ENCODE measurements around the gene PPHLN1. TPM values are rescaled to one million over a fixed set of nuclear protein-coding genes. Genes with fewer than 3 reads are reported as not detected.

Gene PPHLN1
- total and polyA plus RNA-seq, 4 donors, result 27.8 to 52.8 (median 39.0) TPM

DNA sequence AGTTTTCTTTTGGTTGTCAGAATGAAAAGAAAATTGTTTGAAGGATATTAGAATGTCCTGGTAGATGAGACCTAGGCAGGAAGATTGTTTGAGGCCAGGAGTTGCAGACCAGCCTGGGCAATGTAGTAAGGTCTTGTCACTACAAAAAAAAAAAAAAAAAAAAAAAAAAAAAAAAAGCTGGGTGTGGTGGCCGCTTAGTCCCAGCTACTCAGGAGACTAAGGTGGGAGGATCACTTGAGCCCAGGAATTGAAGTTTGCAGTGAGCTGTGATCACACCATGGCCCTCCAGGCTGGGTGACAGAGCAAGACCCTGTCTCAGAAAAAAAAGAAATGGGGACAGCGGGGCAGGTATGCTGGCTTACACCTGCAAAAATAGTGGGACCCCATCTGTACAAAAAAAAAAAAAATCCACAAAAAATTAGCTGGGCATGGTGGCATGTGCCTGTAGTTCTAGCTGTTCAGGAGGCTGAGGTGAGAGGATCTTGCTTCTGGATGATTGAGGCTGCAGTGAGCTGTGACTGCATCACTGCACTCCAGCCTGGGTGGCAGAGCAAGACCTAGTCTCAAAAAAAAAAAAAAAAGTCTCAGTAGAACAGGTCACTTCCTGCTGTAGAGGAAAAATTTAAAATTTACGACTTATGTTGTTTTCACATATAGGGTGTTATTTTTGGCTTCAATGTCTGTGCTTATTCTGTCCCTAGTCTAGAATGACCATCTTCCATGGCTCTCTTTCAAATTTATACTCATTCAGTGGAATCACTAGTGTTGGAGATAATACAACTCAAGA, 70.7 kb downstream of the PPHLN1 start:
- H3K4me1 ChIP-seq (ENCODE audit: control insufficient read depth in 1 of 2, insufficient read depth in 2 of 2, low read length in 2 of 2), result no peaks in the 10 kb centered on the region
- DNase-seq (no peak), ATAC-seq (ENCODE audit: low FRiP score) (no peak)
- H3K4me3 ChIP-seq (ENCODE audit: low read length in 2 of 2), result no peak overlapping the region
- WGBS, 2 donors, result 89 to 90% methylated on average over 3 of the region's 3 CpGs
- intact Hi-C loops (cut with DNase I), result no loop called here
- no peaks in the 10 kb centered on the region for H3K27me3 ChIP-seq (ENCODE audit: control insufficient read depth in 1 of 2, insufficient read depth in 2 of 2, low read length in 1 of 2)
- H3K36me3 ChIP-seq (ENCODE audit: control insufficient read depth in 1 of 2, insufficient read depth in 2 of 2, low read length in 1 of 2), result peaks cover 2% of the 10 kb centered on the region in 2 donors
- no peak overlapping the region for H3K27ac ChIP-seq (ENCODE audit: low read depth in 1 of 2, low read length in 2 of 2)
- H3K9me3 ChIP-seq (ENCODE audit: control insufficient read depth, low read length), result no peaks in the 10 kb centered on the region

DNA sequence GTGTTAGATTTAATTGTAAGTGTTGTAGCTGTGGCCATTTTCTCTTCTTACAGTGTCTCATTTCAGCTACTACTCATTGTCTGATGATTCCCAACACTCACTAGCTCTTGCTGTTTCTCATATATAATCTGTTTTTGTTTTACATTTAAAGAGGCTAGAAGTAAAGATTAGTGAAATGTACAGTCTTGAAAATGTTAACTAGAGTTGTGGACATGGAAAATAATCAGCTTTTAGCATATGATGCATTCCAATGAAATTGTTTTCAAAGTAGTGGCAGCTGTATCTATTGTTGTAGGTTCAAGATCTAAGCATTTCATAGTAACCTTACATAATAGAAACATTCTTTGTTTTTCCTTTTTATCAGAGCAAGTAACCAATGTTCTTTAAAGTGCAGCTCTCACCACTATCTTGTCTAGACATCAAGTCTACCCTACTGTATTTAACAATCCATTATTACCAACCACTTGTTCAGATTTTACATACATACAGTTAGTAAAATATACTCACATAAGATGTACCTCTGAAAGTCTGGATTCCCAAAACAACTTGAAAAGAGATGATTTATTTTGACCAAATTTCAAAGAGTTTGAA, 76.9 kb downstream of the PPHLN1 start:
- H3K27me3 ChIP-seq (ENCODE audit: control insufficient read depth in 1 of 2, insufficient read depth in 2 of 2, low read length in 1 of 2), result no peaks in the 10 kb centered on the region
- no peaks in the 10 kb centered on the region for H3K9me3 ChIP-seq (ENCODE audit: control insufficient read depth, low read length)
- H3K4me1 ChIP-seq (ENCODE audit: control insufficient read depth in 1 of 2, insufficient read depth in 2 of 2, low read length in 2 of 2), result no peaks in the 10 kb centered on the region
- no peak overlapping the region for H3K27ac ChIP-seq (ENCODE audit: low read depth in 1 of 2, low read length in 2 of 2)
- H3K36me3 ChIP-seq (ENCODE audit: control insufficient read depth in 1 of 2, insufficient read depth in 2 of 2, low read length in 1 of 2), result peaks cover 0 to 2% of the 10 kb centered on the region in 2 donors
- ATAC-seq (ENCODE audit: low FRiP score) (no peak), DNase-seq (no peak)
- intact Hi-C loops (cut with DNase I), result no loop called here
- no peak overlapping the region for H3K4me3 ChIP-seq (ENCODE audit: low read length in 2 of 2)

DNA sequence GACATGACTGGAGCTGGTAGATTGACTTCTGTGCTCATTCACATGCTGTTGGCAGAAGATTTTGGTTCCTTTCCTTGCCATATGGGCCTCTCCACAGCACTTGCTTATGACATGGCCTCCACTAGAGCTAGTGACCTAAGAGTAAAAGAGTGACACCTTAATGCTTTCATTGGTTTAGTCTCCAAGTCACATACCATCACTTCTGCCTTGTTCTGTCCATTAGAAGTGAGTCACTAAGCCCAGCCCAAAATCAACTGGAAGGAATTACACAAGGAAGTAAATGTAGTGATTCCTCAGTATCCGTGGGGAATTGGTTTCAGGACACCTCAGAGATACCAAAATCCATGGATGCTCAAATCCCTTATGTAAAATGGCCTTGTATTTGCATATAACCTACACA, 81.3 kb downstream of the PPHLN1 start:
- Histone ChIP-seq H3K36me3 (ENCODE audit: control insufficient read depth in 1 of 2, insufficient read depth in 2 of 2, low read length in 1 of 2) (no peaks in the 10 kb centered on the region), H3K4me1 (ENCODE audit: control insufficient read depth in 1 of 2, insufficient read depth in 2 of 2, low read length in 2 of 2) (no peaks in the 10 kb centered on the region), H3K27me3 (ENCODE audit: control insufficient read depth in 1 of 2, insufficient read depth in 2 of 2, low read length in 1 of 2) (no peaks in the 10 kb centered on the region), H3K27ac (ENCODE audit: low read depth in 1 of 2, low read length in 2 of 2) (no peak overlapping the region), H3K4me3 (ENCODE audit: low read length in 2 of 2) (no peak overlapping the region), H3K9me3 (ENCODE audit: control insufficient read depth, low read length) (no peaks in the 10 kb centered on the region)
- intact Hi-C loops (cut with DNase I), result no loop called here
- WGBS, 2 donors, result 96 to 97% methylated on average over 1 of the region's 1 CpG
- ATAC-seq (ENCODE audit: low FRiP score), result no peak
- DNase-seq, result no peak

DNA sequence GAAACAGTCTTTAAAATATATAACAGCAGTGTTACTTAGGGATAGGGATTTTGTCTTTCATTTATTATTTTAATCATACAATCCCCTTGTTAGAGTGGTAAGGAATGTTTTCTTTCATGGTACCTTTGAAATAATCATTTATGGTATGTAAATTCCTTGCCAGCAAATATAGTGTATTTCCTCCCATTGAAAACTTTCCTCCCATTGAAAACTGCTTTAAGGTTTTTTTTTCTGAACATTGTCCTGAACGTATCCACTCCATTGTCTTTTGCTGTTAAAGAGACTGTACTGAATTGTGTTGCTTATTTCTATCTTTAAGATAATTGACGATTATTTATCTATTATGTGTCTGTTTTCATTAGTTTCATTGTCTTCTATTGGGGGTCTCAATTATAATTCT, 83.5 kb downstream of the PPHLN1 start:
- 77% methylated on average over 2 of the region's 2 CpGs for WGBS, 2 donors
- DNase-seq (no peak), ATAC-seq (ENCODE audit: low FRiP score) (no peak)
- intact Hi-C loops (cut with DNase I), result no loop called here
- H3K4me1 ChIP-seq (ENCODE audit: control insufficient read depth in 1 of 2, insufficient read depth in 2 of 2, low read length in 2 of 2), result no peaks in the 10 kb centered on the region
- no peaks in the 10 kb centered on the region for H3K36me3 ChIP-seq (ENCODE audit: control insufficient read depth in 1 of 2, insufficient read depth in 2 of 2, low read length in 1 of 2)
- H3K9me3 ChIP-seq (ENCODE audit: control insufficient read depth, low read length), result no peaks in the 10 kb centered on the region
- H3K4me3 ChIP-seq (ENCODE audit: low read length in 2 of 2), result no peak overlapping the region
- H3K27ac ChIP-seq (ENCODE audit: low read depth in 1 of 2, low read length in 2 of 2), result no peak overlapping the region
- H3K27me3 ChIP-seq (ENCODE audit: control insufficient read depth in 1 of 2, insufficient read depth in 2 of 2, low read length in 1 of 2), result no peaks in the 10 kb centered on the region

DNA sequence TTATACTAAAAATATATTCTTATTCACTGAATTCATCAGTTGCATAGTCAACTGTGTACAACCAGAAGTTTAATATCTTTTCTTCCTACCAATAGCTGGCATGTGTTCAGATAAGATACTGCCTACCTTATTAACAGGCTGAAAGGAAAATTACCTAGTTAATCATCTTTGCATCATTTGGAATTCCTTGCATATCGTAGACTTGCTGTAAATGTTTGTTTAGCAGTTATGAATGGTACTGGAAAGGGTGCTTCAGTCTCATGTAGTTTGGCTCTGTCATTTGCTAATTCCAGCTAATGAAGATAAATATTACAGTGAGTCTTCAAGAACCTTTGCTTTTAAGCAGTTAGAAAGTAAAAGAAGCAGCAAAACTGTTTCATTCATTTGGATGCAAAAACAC, 84.4 kb downstream of the PPHLN1 start:
- H3K27me3 ChIP-seq (ENCODE audit: control insufficient read depth in 1 of 2, insufficient read depth in 2 of 2, low read length in 1 of 2), result no peaks in the 10 kb centered on the region
- DNase-seq (no peak), ATAC-seq (ENCODE audit: low FRiP score) (no peak)
- 43 to 50% methylated on average over 1 of the region's 1 CpG for WGBS, 2 donors
- H3K4me1 ChIP-seq (ENCODE audit: control insufficient read depth in 1 of 2, insufficient read depth in 2 of 2, low read length in 2 of 2), result no peaks in the 10 kb centered on the region
- H3K36me3 ChIP-seq (ENCODE audit: control insufficient read depth in 1 of 2, insufficient read depth in 2 of 2, low read length in 1 of 2), result no peaks in the 10 kb centered on the region
- H3K4me3 ChIP-seq (ENCODE audit: low read length in 2 of 2), result no peak overlapping the region
- intact Hi-C loops (cut with DNase I), result no loop called here
- no peak overlapping the region for H3K27ac ChIP-seq (ENCODE audit: low read depth in 1 of 2, low read length in 2 of 2)
- no peaks in the 10 kb centered on the region for H3K9me3 ChIP-seq (ENCODE audit: control insufficient read depth, low read length)

DNA sequence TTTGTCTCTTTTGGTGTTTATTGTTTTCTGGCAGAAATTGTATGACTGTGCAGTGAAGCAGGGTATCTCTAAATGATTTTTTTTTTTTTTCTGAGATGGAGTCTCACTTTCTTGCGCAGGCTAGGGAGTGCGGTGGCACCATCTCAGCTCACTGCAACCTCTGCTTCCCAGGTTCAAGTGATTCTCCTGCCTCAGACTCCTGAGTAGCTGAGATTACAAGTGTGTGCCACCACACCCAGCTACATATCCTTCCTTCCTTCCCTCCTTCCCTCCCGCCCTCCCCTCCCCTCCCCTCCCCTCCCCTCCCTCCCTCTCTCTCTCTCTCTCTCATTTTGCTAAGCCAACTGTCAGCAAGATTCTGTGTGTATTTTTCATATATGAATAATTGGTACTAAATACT, 94.4 kb downstream of the PPHLN1 start:
- DNase-seq, result no peak
- Histone ChIP-seq H3K36me3 (ENCODE audit: control insufficient read depth in 1 of 2, insufficient read depth in 2 of 2, low read length in 1 of 2) (no peaks in the 10 kb centered on the region), H3K27me3 (ENCODE audit: control insufficient read depth in 1 of 2, insufficient read depth in 2 of 2, low read length in 1 of 2) (no peaks in the 10 kb centered on the region), H3K4me3 (ENCODE audit: low read length in 2 of 2) (no peak overlapping the region), H3K9me3 (ENCODE audit: control insufficient read depth, low read length) (no peaks in the 10 kb centered on the region), H3K27ac (ENCODE audit: low read depth in 1 of 2, low read length in 2 of 2) (no peak overlapping the region), H3K4me1 (ENCODE audit: control insufficient read depth in 1 of 2, insufficient read depth in 2 of 2, low read length in 2 of 2) (peaks cover 0 to 7% of the 10 kb centered on the region in 2 donors)
- intact Hi-C loops (cut with DNase I), result no loop called here
- ATAC-seq (ENCODE audit: low FRiP score), result no peak
- WGBS, 2 donors, result 92 to 100% methylated on average over 2 to 3 of the region's 3 CpGs

DNA sequence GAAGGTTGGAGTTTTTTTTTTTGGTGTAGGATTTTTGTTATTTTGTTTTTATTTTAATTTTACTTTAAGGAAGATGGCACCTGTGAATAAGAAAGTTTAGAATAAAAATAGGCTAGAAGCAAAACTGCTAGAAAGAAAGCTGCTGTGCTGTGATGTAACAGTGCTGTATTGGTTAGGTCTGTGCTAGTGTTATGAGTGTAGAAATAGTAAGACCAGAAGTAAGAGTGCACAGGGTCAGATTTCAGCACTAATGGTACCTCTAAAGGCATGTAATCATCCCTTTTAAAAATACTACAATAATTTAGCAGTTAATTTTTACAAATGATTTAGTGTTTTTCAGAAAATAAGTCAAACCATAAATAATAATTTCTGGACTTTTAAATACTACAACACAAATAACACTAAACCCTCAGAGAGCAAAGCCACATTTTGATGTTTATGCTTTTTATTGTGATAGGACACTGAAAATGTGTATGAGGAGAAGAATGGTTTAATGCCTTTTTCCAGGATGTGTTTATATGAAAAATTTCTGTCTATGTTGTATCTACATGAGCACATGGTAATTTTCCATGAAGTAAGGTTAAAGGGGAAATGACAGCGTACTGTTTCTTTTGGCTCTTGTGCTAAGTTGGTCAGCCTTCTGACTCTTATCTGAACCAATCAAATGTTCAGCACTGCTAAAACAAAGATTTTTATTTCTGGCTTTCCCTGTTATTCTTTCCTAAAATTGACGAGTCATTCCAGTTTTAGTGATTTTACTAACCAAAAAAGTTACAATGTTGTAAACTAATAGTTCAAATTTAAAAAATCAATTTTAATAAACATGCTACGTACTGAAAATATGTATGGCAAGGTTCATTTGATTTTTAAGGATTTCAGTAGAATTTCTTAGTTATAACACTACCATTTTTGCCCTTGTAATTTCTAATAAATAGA, 96.1 kb downstream of the PPHLN1 start:
- H3K27ac ChIP-seq (ENCODE audit: low read depth in 1 of 2, low read length in 2 of 2), result peak overlapping the region in 1 of 2 donors; percentile 76
- no peaks in the 10 kb centered on the region for H3K9me3 ChIP-seq (ENCODE audit: control insufficient read depth, low read length)
- no peak for DNase-seq
- peaks cover 2 to 7% of the 10 kb centered on the region in 2 donors for H3K4me1 ChIP-seq (ENCODE audit: control insufficient read depth in 1 of 2, insufficient read depth in 2 of 2, low read length in 2 of 2)
- H3K27me3 ChIP-seq (ENCODE audit: control insufficient read depth in 1 of 2, insufficient read depth in 2 of 2, low read length in 1 of 2), result no peaks in the 10 kb centered on the region
- WGBS, 2 donors, result 1 to 9% methylated on average over 3 of the region's 3 CpGs
- no peaks in the 10 kb centered on the region for H3K36me3 ChIP-seq (ENCODE audit: control insufficient read depth in 1 of 2, insufficient read depth in 2 of 2, low read length in 1 of 2)
- no peak overlapping the region for H3K4me3 ChIP-seq (ENCODE audit: low read length in 2 of 2)
- peak; percentile 88 for ATAC-seq (ENCODE audit: low FRiP score)
- intact Hi-C loops (cut with DNase I), result no loop called here

DNA sequence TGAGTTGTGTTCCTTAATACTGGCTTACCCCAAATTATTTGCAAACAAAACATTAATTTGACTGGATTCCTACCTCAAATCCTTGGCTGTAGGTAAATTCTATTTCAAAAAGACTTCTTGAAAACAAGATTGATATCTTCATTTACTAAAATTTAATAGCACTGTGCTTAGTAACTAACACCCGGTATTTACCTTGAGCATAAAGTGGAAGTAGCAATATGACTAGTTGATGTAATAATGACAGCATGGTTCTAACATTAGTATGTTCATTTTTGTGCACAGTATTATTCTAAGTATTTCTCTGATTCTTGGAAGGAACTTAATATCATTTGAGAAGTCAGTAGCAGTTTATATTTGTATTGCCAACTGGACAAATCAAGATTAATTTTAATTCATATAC, 96.8 kb downstream of the PPHLN1 start:
- H3K27ac ChIP-seq (ENCODE audit: low read depth in 1 of 2, low read length in 2 of 2), result peak overlapping the region in 1 of 2 donors; percentile 14
- WGBS, 2 donors, result 19 to 20% methylated on average over 1 of the region's 1 CpG
- no peaks in the 10 kb centered on the region for H3K27me3 ChIP-seq (ENCODE audit: control insufficient read depth in 1 of 2, insufficient read depth in 2 of 2, low read length in 1 of 2)

More for the DNA sequence above, 96.8 kb downstream of the PPHLN1 start:
- ATAC-seq (ENCODE audit: low FRiP score) (no peak), DNase-seq (no peak)
- no peak overlapping the region for H3K4me3 ChIP-seq (ENCODE audit: low read length in 2 of 2)
- intact Hi-C loops (cut with DNase I), result no loop called here
- H3K36me3 ChIP-seq (ENCODE audit: control insufficient read depth in 1 of 2, insufficient read depth in 2 of 2, low read length in 1 of 2), result no peaks in the 10 kb centered on the region
- H3K9me3 ChIP-seq (ENCODE audit: control insufficient read depth, low read length), result no peaks in the 10 kb centered on the region
- H3K4me1 ChIP-seq (ENCODE audit: control insufficient read depth in 1 of 2, insufficient read depth in 2 of 2, low read length in 2 of 2), result peaks cover 2 to 7% of the 10 kb centered on the region in 2 donors
